Pancreas (tissue), 10 donors: ENCODE results near the gene LMBR1. TPM values are rescaled to one million over a fixed set of nuclear protein-coding genes. Genes with fewer than 3 reads are reported as not detected.

ENCODE experiments used
- ATAC-seq, 4 donors: fragments of 200-7000 bp; cut with Tn5 transposase; one replicate each; pipeline versions ENCODE4 v1.8.0 to v1.9.1; 2020; ENCODE audit warnings: mild to moderate bottlenecking in 4 of 4, moderate library complexity in 4 of 4
- DNase-seq, 6 donors: peaks; one replicate each; pipeline ENCODE4 v3.0.0-alpha.2; 2020
- FAIRE-seq: peaks from 2 replicates; lab custom pipeline; 2012; peaks lifted over from hg19 to GRCh38; lab: Jason Lieb, UNC
- H3K27ac ChIP-seq, 4 donors: fragments of 200-600 bp; sonication (generic); 1 replicate in 3 of 4; 2 replicates in 1 of 4; pipeline versions ENCODE4 v1.5.0 to v1.8.0; 2020
- H3K27me3 ChIP-seq, 4 donors: fragments of 200-600 bp; one replicate each; pipeline ENCODE4 v1.8.0; 2021
- H3K36me3 ChIP-seq, 3 donors: fragments of 200-600 bp; sonication (generic) in 1 of 3; one replicate each; pipeline versions ENCODE4 v1.5.0 to v1.8.0; 2020 to 2021
- H3K4me1 ChIP-seq, 3 donors: fragments of 200-600 bp; one replicate each; pipeline ENCODE4 v1.8.0; 2021
- H3K4me3 ChIP-seq, 4 donors: fragments of 200-600 bp; sonication (generic) in 2 of 4; one replicate each; pipeline versions ENCODE4 v1.5.0 to v1.8.0; 2020 to 2021
- H3K9me3 ChIP-seq, 4 donors: fragments of 200-600 bp; one replicate each; pipeline ENCODE4 v1.8.0; 2021
- CTCF ChIP-seq, 4 donors: fragments of 200-600 bp; sonication (generic) in 3 of 4; IDR thresholded peaks; one replicate each; pipeline versions ENCODE4 v1.5.0 to v1.8.0; 2021; ENCODE audit warnings: antibody characterized with exemption in 4 of 4
- WGBS, 2 donors: extraction: QIAGEN DNeasy Blood & Tissue Kit; methylation state at CpG; one replicate each; pipeline ENCODE4 v1.1.7; 2013; 5-methylcytosine and 5-hydroxymethylcytosine counted together
- intact Hi-C, 3 donors: fragments of 100-400 bp; cut with DNase I; formaldehyde crosslinking; loops; one replicate each; pipeline versions ENCODE4 v1.11.1 to v1.14.2; 2022
- polyA plus RNA-seq, 2 donors: library from polyadenylated mRNA; stranded (reverse); fragments of 200-250 nt; gene quantifications; one replicate each; pipeline ENCODE4 v1.2.3, GENCODE V29; 2013
- total RNA-seq, 6 donors: library from RNA; stranded (reverse); fragmentation: NEBNext Ultra II Directional in 4 of 6; extraction: Animal tissue kit (Norgen Biotek cat#: 25700) in 4 of 6; gene quantifications; one replicate each; pipeline versions ENCODE4 v1.2.1 to v1.2.4, GENCODE V29; 2021 to 2023
- donor health status: healthy with polysubstance abuse.
- donor health status: DM: no; HTN: no; CAD: no; lungs with moderate emphysema.
- donor health status: DM: no; HTN: no; CAD: no.
- donor health status: control.
- donor health status: control.
- donor health status: Bipolar disorder and iron deficiency.
- donor health status: DM: yes; HTN: yes; CAD: no.
- donor health status: DM: no; HTN: no; CAD: no.
- donor health status: DM: no; HTN: no; CAD: no.
- donor health status: DM: yes; HTN: yes; CAD: no.

The LMBR1 gene
- total and polyA plus RNA-seq, 8 donors: 6.7 to 40.4 (median 24.7) TPM

GRCh38 chr7:156731651-156732050, 161.3 kb downstream of the LMBR1 start:
- Histone ChIP-seq H3K4me3 (no peak overlapping the region), H3K27ac (no peak overlapping the region), H3K27me3 (no peaks in the 10 kb centered on the region), H3K9me3 (no peaks in the 10 kb centered on the region), H3K36me3 (peaks cover 0 to 10% (median 0%) of the 10 kb centered on the region in 3 donors), H3K4me1 (no peaks in the 10 kb centered on the region)
- no peak for FAIRE-seq
- intact Hi-C loops: no loop called here
- no peak for ATAC-seq
- TF ChIP-seq CTCF (IDR thresholded peaks at IDR 0.05): no peak
- DNase-seq: no peak

GRCh38 chr7:156725936-156726335, 167.0 kb downstream of the LMBR1 start:
- H3K9me3 ChIP-seq: no peaks in the 10 kb centered on the region
- DNase-seq (no peak), FAIRE-seq (no peak), ATAC-seq (no peak)
- intact Hi-C loops: no loop called here
- no peaks in the 10 kb centered on the region for H3K27me3 ChIP-seq
- H3K4me3 ChIP-seq: no peak overlapping the region
- TF ChIP-seq CTCF (IDR thresholded peaks at IDR 0.05): no peak
- no peak overlapping the region for H3K27ac ChIP-seq
- no peaks in the 10 kb centered on the region for H3K4me1 ChIP-seq
- peaks cover 0 to 6% (median 0%) of the 10 kb centered on the region in 3 donors for H3K36me3 ChIP-seq

GRCh38 chr7:156725073-156725472, 167.9 kb downstream of the LMBR1 start:
- H3K27ac ChIP-seq: no peak overlapping the region
- H3K4me1 ChIP-seq: no peaks in the 10 kb centered on the region
- 77 to 87% methylated on average over 5 of the region's 5 CpGs for WGBS, 2 donors
- H3K4me3 ChIP-seq: no peak overlapping the region
- no peak for DNase-seq
- peak in 3 of 4 donors; percentile 44 to 64 (median 59) for ATAC-seq
- no peak for FAIRE-seq
- peaks cover 0 to 6% (median 0%) of the 10 kb centered on the region in 3 donors for H3K36me3 ChIP-seq
- no peaks in the 10 kb centered on the region for H3K9me3 ChIP-seq
- no peaks in the 10 kb centered on the region for H3K27me3 ChIP-seq
- intact Hi-C loops: no loop called here
- no peak for TF ChIP-seq CTCF (IDR thresholded peaks at IDR 0.05)

GRCh38 chr7:156722043-156722826, 170.7 kb downstream of the LMBR1 start:
- no peak overlapping the region for H3K4me3 ChIP-seq
- TF ChIP-seq CTCF (IDR thresholded peaks at IDR 0.05): no peak
- H3K27ac ChIP-seq: no peak overlapping the region
- intact Hi-C loops: no loop called here
- H3K9me3 ChIP-seq: no peaks in the 10 kb centered on the region
- no peaks in the 10 kb centered on the region for H3K27me3 ChIP-seq
- WGBS, 2 donors: 91 to 96% methylated on average over 4 of the region's 4 CpGs
- no peak for FAIRE-seq
- H3K36me3 ChIP-seq: peaks cover 0 to 6% (median 0%) of the 10 kb centered on the region in 3 donors
- ATAC-seq: no peak
- DNase-seq: no peak
- H3K4me1 ChIP-seq: no peaks in the 10 kb centered on the region

GRCh38 chr7:156703773-156704482, 189.1 kb downstream of the LMBR1 start:
- Histone ChIP-seq H3K27ac (no peak overlapping the region), H3K4me3 (no peak overlapping the region), H3K27me3 (no peaks in the 10 kb centered on the region), H3K9me3 (no peaks in the 10 kb centered on the region), H3K36me3 (no peaks in the 10 kb centered on the region), H3K4me1 (no peaks in the 10 kb centered on the region)
- DNase-seq (no peak), ATAC-seq (no peak), FAIRE-seq (no peak)
- 65 to 80% methylated on average over 5 of the region's 5 CpGs for WGBS, 2 donors
- TF ChIP-seq CTCF (IDR thresholded peaks at IDR 0.05): no peak
- intact Hi-C loops: no loop called here
